ENCODE measurements around the gene ADAM19.
"Not testable (repeated sequence)": the region's sequence is repeated elsewhere in the genome, so short reads cannot be mapped to it uniquely, and the experiment has no call there.

Gene ADAM19

DNA sequence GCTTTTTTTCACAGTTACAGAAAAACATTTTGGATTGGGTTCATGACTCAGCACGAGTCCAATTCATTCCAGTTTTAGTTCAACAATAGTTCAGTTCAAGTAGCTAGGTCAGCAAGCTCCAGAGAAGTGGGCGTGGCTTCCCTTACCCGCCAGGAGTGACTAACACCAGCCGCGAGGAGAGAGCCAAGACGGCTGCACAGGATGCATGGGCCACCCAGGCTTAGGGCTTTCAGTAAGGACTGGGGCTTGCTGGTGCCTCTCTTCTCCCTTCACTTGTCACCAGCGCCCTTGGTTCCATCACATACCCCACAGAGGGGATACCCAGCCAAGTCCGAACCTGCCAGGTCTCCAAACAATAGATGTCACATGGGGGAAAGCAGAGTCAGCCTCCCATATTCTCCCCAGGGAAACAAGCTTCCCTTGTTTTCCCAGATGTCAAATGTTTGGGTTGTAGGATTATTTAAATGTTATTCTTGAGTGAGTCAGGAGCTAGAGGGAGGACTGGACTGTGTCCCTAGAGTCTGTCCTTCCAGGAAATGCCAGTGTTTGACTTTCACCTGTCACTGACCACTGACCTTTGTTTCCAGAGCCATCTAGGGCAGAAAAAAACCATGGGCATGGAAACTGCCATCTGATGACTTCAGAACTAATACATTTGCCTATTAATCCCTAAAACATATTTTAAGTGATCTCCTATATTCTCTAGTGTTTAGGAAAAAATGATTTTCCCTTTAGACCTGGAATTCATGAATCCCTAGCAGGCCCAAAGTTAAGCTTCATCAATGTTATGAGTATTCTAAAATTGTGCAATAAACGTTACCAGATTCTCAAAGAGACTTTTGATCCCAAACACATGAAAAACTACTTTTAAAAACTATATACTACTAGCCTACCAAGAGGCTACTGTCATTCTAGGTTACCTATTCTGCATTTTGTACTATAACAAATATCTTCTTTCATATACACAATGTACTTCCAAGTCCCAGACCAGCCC, 63.6 kb downstream of the ADAM19 start:
- DNase-seq = peak; percentile 16

DNA sequence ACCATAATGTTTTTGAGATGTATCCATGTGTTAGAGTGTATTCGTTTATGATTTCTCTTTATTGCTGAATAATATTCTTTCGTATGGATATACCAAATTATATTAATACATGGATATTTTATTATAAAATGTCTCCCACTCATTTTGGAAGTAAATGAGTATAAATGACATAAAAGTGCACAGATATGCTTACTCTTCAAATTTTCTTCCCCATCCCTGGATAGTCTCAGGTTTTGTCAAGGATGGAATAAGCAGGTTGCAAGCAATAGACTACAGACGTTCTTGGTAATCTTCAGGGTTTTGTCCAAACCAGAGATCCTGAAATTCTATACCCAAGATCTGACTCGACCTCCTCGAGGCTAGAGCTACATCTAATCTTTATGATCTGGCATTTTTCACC, 64.9 kb downstream of the ADAM19 start:
- no peak for DNase-seq

DNA sequence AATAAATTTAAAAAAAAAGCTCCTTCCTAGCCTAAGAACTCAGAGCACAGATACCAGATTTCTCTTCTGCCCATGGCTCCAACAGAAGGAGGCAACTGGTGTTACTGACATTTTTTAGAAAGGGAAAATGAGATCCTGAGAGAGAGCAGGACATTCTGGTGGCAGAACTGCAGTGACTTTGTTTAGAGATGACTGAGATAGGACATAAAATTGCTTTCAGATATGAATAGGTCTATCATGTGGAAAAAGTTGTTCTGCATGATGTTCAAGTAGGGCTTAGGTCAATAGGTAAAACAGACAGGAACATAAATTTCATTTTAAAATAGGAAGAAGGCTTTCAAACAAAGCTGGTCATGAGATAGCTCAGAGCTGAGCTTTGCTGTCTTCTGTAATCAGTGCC, 66.0 kb downstream of the ADAM19 start:
- DNase-seq = no peak

DNA sequence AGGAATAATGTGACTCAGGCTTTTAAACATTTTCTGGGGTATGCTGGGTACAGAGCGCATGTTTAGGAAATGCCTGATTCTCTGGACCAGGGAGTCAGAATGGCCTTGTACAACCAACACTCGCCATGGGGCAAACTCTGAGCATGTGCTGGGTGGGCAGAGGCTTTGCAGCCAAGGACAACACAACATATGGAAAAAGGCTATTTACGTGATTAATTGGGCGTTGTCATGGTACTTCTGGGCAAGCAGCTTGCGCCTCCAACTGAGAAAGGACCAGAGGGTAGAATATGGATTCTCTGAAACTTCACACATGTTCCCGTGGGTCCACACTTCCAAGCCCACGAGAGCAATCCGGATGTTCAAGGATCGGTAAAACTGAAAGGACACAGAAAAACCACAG, 66.5 kb downstream of the ADAM19 start:
- no peak for DNase-seq

DNA sequence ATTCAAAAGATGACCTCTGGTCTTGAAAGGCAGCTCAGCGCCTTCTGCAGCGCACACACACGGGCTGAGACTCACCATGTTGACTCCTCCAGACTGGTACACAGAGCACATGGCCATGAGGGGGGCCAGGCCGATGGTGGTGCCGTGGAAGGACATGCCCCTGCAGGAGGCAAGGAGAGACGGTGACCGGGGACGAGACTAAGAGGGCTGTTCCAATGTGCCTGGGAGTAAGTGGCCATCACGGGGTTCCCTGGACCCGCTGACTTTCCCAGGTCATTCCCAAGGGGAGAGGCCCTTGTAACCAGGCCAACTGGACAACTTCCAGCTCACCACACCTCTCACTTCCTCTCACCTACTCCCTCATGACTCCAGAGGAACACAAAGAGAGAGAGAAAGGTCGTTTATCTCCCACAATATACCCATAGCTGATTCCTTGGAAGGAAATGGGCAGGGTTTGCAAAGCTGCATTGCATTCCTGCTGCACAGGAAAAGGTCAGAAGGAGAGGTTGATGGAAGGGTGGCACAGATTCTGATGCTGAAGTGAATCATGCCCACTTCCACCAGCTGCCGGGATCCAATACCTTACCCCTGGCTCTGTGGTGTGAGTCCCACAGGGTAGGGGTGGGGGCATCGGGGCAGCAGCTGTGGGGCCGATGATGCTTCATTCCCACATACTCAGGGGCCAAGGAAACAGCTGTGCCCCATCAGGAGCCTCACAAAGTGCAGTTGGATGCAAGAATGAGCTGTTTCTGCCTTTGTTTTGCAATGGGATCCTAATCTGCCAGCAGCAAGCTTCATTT, 68.4 kb downstream of the ADAM19 start:
- no peak for DNase-seq

DNA sequence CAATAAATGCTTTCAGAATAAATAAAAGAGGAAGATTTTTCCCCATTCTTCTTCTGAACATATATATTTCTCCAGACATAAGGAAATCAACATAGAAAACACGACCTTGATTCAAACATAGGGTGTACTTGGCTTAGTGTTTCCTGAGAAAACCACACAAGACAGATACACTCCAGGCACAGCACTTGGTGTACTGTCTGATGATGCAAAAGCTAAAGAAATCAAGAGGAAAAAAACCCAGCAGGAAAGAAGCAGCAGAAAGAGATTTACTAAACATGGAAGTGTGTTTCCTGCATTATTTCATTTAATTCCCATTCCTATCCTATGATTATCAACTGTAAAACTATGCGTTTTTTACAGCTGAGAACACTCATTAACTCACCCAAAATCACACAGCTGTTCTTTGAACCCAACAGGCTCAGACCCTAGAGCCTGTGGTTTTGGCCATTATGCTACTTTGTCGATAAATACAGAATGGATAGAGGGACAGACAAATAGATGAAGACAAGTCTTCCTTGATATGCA, 69.4 kb downstream of the ADAM19 start:
- DNase-seq = no peak

DNA sequence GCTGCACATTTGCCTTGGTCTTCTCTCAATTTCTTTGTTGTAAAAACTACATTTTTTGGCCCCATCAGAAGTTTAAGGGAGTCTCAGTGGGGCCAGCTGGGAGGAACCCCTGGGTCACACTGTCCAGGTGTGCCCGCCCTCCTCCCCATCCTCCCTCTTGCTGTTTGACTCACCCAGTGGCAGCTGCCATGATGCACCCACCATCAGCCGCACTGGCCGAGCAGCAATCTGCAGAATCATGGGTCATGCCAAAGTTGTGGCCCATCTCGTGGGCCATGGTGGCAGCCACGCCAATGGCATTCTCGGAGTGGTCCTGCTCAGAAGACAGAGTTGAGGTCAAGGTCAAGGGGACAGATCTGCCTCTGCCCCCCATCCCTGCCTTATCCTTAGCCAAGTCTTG, 70.1 kb downstream of the ADAM19 start:
- no peak for DNase-seq

DNA sequence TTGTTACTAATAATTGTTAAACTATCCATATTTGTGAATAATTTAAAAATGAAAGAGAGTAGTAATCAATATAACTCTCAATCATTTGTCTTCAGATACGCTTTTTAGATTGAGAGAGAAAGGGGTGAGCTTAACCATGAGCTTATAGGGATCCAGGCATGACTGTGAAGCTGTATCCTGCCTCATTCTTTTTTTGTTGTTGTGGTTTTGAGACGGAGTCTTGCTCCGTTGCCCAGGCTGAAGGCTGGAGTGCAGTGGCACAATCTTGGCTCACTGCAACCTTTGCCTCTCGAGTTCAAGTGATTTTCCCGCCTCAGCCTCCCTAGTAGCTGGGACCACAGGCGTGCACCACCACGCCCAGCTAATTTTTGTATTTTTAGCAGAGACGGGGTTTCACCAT, 71.5 kb downstream of the ADAM19 start:
- no peak for DNase-seq

DNA sequence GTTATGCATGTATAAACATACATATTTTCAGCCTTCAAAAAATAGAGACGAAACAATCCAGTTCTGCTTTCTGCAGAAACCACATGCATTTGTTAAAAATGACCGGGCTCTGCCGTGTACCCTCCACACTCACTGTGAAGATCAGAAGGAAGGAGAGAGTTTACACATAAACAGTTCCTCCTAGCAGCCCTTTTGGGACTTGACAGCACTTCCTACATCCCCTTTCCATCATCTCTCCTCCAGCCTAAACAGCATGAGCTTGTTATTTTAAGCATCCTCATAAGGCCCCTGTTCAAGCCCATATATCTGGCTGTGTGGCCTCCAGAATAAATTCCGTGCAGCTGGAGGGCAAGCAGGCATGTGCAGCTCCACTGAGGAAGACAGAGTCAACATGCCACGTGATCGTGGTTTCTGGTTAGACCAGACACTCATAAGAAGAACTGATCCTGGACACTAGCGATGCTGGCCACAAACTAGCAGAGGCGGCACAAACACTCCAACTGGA, 73.4 kb downstream of the ADAM19 start:
- no peak for DNase-seq

DNA sequence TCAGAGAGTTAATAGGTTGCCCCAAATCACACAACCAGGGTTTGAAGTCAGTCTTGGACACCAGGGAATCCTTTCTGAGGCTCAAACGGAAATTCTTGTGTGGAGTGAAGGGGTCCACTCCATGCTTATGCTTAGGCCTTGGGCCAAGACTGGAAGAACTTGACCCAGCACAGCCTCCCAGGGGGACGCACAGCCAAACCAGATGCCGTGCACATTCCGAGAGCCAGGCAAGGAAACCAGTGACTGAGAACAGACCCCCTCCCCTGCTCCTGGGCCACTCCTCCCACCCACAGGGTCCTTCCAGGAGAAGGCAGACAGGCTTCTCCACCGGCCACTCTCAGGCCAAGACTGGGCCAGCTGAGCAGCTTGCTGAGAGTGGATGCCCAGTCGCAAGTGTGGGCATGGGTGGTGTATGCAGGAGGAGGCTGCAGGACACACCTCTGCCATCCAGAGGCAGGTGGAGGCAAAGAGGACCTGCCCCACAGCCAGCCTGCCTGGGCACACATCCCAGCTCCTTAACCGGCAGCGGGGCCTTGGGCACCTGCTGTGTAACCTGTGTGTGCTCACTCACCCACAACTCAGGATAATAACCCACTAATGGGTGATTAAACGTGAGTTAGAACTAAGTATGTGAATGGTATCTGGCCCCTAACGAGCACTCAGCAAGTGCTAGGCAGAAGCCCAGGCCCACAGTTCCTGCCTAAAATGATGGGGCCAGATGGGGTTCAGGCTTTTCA, 77.5 kb downstream of the ADAM19 start:
- DNase-seq = no peak

DNA sequence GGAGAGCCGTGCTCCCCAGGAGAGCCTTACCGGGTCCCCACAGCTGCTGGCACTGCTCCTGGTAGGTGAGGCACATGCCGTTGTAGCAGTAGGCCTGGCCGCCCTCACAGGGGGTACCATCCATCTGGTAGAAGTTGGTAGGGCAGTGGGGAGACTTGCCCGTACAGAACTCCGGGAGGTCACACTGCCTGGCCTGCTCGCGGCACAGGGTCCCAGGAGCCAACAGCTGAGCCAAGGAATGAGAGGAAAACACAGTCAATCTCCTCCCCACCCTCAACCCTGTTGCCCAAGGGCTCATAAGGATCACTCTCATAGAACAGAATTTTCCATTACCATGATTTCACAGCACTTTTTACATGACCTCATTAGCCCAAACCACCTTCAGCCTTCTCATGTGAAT, 78.7 kb downstream of the ADAM19 start:
- DNase-seq = no peak

DNA sequence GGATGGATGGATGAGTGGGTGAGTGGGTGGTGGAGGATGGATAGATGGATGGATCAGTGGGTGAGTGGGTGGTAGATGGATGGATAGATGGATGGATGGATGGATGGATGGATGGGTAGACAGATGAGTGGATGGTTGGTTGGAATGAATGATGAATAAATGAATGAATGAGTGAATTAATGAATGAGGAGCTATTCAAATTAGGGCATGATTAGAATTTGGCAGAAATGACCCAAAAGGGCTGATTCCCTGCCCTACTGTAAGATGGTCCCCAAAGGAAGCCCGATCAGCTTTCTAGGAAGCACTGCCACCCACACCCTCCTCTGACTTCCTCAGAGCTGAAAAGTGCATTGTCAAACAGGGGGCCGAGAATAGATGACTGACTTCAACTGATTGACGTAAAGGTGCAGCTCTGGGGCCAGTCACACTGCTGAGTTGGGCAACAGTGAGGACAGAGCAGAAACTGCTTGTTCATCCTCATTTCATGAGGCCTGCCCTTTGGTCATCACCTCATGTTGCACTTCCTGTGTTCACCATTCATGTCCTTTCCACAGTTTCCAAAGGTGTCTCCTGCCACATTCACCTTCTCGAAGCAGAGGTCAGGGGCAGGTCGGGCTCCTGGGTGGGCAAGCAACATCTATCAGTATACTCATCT, 81.3 kb downstream of the ADAM19 start:
- DNase-seq = no peak

DNA sequence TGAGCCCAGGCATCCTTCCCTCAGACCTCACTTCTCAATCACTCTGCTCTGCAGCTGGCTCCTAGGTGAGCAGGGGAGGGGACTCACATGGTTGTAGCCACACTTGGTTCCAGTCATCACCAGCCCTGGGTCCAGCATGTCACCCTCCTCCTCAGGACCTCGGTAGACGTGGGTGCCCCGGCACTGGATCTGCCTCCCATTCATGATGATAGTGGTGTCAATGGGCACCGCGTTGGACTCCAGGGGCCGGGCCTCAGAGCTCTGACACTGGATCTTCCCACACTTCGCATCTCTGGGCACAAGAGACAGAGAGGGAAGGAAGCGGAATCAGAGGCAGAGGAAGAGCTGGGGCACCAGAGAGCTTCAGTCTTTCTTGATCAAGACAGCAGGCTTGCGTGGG, 82.7 kb downstream of the ADAM19 start:
- DNase-seq = no peak

DNA sequence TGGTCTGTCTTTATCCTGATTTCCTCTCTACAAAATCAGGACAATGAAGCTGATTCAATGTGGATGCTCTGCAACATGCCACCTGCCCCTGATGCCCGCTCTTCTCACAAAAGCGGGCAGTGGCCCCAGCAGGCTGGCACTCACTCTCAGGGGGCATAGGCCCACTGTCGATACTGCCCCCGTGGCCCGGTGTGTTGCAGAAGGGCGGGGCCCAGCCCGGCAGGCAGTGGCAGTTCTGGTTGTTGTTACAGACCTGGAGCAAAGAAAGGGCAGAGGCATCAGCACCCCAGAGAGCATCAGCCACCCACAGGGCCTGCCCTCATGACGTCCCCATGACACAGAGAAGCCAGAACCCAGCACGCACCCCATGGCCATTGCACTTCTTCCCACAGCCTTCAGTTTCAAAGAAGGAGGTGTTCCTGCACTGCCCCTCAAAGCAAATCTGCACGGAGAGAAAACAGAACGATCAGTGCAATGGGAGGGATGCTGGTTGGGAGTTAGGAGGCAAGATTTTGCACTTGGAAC, 84.0 kb downstream of the ADAM19 start:
- no peak for DNase-seq

DNA sequence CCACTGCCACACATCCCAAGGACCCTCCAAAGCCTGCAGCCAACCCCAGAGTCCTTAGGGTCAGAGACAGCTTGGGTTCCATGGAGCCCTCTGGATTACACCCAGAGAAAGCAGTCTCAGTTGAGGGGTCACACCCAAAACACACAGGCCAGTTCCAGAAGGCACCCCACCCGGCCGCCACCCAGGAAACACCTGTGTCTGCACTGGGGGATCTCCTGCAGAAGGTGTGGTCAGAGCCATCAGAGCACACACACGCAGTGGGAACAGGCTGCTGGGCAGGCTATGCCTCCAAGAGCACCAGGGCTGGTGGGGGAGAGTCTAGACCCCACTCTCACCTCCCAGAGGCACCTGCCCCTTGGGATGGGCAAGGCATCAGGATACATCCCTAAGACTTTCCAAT, 88.2 kb downstream of the ADAM19 start:
- DNase-seq = no peak

DNA sequence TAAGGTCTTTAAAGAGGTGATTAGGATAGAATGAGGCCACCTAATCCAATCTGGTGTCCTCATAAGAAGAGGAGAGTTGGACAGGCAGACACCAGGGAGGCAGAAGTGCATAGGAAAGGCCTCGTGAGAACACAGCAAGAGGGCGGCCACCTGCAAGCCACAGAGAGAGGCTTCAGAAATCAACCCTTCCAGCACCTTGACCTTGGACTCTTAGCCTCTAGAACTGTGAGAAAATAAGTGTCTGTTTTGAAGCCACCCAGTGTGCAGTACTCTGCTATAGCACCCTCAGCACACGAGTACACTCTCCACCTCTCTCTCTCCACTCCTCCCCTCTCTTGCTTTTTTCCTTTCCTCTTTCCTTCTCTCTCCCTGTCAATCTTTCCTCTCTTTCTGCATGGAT, 88.7 kb downstream of the ADAM19 start:
- DNase-seq = no peak

DNA sequence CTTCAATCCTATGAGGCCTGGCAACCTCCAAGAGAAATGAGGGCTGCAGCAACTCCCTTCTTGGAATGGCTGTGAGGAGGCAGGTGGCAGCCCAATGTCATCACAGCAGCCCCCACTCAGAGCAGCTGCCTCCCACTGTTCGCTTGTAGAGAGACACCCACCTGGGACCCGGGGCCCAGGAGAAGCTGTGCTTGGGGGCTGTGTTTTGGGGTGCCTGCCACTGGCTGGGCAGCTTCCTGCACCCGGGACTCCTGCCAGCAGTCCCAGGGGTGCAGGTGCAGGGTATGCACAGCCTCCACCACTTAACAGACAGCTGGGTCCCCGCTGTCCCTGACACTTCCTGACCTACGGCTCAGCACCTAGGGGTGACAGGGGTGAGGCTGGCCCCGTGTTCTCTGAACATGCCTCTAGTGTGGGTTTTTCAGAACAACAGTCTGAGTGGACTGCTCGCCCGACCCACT, 89.3 kb downstream of the ADAM19 start:
- DNase-seq = no peak

DNA sequence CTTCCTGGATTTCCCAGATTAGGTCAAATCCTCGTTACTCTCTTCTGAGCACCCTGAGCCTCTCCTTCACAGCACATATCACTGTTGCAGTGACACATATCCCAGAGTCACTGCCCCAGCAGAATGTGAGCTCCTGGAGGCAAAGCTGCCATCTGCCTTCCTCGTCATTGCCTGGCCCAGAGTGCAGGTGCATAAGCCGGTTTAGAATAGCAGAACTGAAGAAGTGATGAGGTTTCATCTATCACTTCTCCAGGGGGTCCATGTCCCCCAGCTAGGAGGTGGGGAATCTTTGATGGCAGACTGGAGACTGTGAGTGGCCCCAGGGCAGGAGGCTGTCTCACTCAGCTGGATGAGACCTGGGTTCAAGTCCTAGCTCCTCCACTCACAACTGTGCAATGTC, 89.8 kb downstream of the ADAM19 start:
- no peak for DNase-seq

DNA sequence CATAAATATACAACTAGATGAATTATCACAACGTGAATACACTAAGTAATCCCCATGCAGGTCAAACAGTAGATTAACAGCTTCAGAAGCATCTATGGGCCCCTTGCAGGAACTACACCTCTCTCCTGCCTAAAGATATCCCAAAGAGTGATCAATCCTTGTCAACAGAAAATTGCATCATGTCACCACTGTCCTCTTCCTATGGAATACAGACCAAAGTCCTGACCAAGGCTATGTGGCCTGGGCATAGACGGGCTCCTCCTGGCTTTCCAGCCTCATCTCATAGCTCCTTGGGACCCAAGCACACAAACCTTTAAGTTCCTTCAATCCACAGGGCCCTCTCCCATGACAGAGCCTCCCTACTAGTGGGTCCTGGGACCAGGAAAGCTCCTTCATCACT, 90.2 kb downstream of the ADAM19 start:
- no peak for DNase-seq

DNA sequence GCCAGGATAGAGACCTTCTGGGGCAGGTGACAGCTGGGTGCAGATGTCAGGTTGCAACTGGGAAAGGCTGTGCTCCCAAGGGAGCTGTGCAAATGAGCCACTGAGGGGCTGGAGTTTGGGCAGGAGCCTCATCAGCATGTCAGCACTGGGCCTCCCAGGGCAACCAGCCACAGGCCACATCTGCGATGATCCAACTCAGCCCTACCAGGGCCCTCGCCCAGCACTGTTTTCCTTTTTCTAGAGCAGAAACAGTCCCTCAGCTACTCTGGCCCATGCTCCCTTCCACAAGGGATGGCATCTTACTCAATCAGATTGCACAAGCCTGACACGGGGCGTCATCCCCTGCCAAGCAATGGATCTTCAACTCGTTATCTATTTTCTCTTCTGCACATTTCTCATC, 90.8 kb downstream of the ADAM19 start:
- DNase-seq = no peak

DNA sequence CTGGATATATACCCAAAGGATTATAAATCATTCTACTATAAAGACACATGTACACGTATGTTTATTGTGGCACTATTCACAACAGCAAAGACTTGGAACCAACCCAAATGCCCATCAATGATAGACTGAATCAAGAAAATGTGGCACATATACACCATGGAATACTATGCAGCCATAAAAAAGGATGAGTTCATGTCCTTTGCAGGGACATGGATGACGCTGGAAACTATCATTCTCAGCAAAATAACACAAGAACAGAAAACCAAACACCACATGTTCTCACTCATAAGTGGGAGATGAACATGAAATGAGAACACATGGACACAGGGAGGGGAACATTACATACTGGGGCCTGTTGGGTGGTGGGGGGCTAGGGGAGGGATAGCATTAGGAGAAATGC, 92.9 kb downstream of the ADAM19 start:
- DNase-seq = not testable (repeated sequence)

DNA sequence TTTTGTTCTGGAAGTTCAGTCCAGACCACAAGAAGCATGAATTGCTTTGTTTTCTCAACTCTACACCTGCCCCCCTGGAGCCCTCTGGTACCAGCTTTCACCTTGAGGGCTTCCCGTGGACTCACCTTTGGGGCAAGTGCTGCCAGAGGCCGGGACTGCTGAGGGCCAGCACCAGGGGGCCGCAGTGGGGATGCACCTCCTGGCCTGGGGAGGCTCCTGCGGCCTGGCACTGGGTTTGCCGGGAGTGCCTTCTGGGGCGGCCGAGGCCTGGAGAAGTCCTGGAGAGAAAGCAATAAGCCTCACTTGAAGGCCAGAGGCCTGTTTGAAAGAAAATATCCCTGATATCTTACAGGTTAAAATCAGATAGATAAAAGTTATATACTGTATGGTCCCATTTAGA, 93.9 kb downstream of the ADAM19 start:
- DNase-seq = no peak

Measured in activated CD4-positive, alpha-beta T cell treated with anti-CD3 and anti-CD28 coated beads, Interleukin-2, amount 50 U/mL, for 1 hour (primary cell).